A673 (cell line): ENCODE results near the gene TFCP2L1. TPM values are rescaled to one million over a fixed set of nuclear protein-coding genes. Genes with fewer than 3 reads are reported as not detected.

ENCODE experiments used
- BruUV-seq: library from RNA; stranded (reverse); fragments of 400-500 nt; replicated peaks from 2 replicates; lab custom pipeline; 2021; lab: Mats Ljungman, UMichigan
- CTCF ChIA-PET: fragments of 300-600 bp; sonication (Branson Sonifier 250); formaldehyde crosslinking; loops from one replicate; lab custom pipeline; 2022; ENCODE audit warnings: antibody characterized with exemption; lab: Charles Lee
- POLR2A ChIA-PET: fragments of 300-600 bp; sonication (Branson Sonifier 250); formaldehyde crosslinking; loops from one replicate; lab custom pipeline; 2022; ENCODE audit warnings: antibody characterized with exemption; ENCODE audit not compliant: low non-redundant PET; lab: Charles Lee
- DNase-seq: peaks from one replicate; pipeline ENCODE4 v3.0.0-alpha.2; 2015; ENCODE audit warnings: low spot score
- H3K27ac ChIP-seq: fragments of 200-600 bp; sonication (generic); 2 replicates; pipeline ENCODE4 v1.5.1; 2016; ENCODE audit warnings: mixed run types, low read depth, mild to moderate bottlenecking, mixed read lengths, antibody characterized with exemption, low read length; ENCODE audit not compliant: poor library complexity, severe bottlenecking
- H3K27me3 ChIP-seq: fragments of 200-600 bp; sonication (generic); replicated peaks from 2 replicates; pipeline ENCODE4 v1.6.1; 2017; ENCODE audit warnings: mixed run types, low read depth, mild to moderate bottlenecking, mixed read lengths, antibody characterized with exemption, low read length; ENCODE audit not compliant: insufficient read depth, poor library complexity
- H3K36me3 ChIP-seq: fragments of 200-600 bp; sonication (generic); 2 replicates; pipeline ENCODE4 v1.6.1; 2016; ENCODE audit warnings: mixed run types, mild to moderate bottlenecking, mixed read lengths, antibody characterized with exemption, low read length; ENCODE audit not compliant: insufficient read depth, poor library complexity, severe bottlenecking
- H3K4me1 ChIP-seq: fragments of 200-600 bp; sonication (generic); 2 replicates; pipeline ENCODE4 v1.6.1; 2017; ENCODE audit warnings: mixed run types, mild to moderate bottlenecking, mixed read lengths, antibody characterized with exemption, low read length; ENCODE audit not compliant: insufficient read depth, poor library complexity, severe bottlenecking
- H3K4me3 ChIP-seq: fragments of 200-600 bp; sonication (generic); 2 replicates; pipeline ENCODE4 v1.5.1; 2016; ENCODE audit warnings: low read depth, mixed run types, mild to moderate bottlenecking, mixed read lengths, low read length; ENCODE audit not compliant: poor library complexity, severe bottlenecking
- H3K9me3 ChIP-seq: fragments of 200-600 bp; sonication (generic); 2 replicates; pipeline ENCODE4 v1.6.1; 2016; ENCODE audit warnings: mixed run types, low read depth, mild to moderate bottlenecking, mixed read lengths, antibody characterized with exemption, low read length; ENCODE audit not compliant: poor library complexity, severe bottlenecking
- CTCF ChIP-seq: fragments of 300-800, 200-600 bp; sonication (generic); conservative IDR thresholded peaks from 2 replicates; pipeline ENCODE4 v1.5.1; 2017; ENCODE audit warnings: low read depth, mild to moderate bottlenecking, antibody characterized with exemption, low read length, moderate library complexity, mixed read lengths
- EZH2 ChIP-seq: fragments of 200-600 bp; sonication (generic); IDR thresholded peaks from 2 replicates; pipeline ENCODE4 v1.6.1; 2017; ENCODE audit warnings: borderline replicate concordance, low read depth, mild to moderate bottlenecking, mixed read lengths, antibody characterized with exemption, low read length; ENCODE audit not compliant: poor library complexity, severe bottlenecking
- intact Hi-C: fragments of 100-400 bp; cut with micrococcal nuclease; formaldehyde crosslinking; loops from one replicate; pipeline ENCODE4 v1.10.0; 2022; ENCODE audit not compliant: unreplicated experiment
- total RNA-seq: library from RNA; stranded (reverse); gene quantifications from 2 replicates; pipeline ENCODE4 v1.2.3, GENCODE V29; 2021

TFCP2L1 gene
- total RNA-seq, 1 experiment from 2014 or later = not detected

GRCh38 chr2:121266543-121267106 lies 18.4 kb downstream of the TFCP2L1 start:
- BruUV-seq = no TSS peak
- TF ChIP-seq CTCF = no peak
- TF ChIP-seq EZH2 = no peak
- Histone ChIP-seq H3K27ac (no peak overlapping the region), H3K4me3 (no peak overlapping the region), H3K9me3 (no peaks in the 10 kb centered on the region), H3K36me3 (no peaks in the 10 kb centered on the region), H3K4me1 (no peaks in the 10 kb centered on the region), H3K27me3 (peaks cover 2% of the 10 kb centered on the region)
- intact Hi-C loops = no loop called here
- DNase-seq = no peak
- POLR2A ChIA-PET = no interaction called here
- CTCF ChIA-PET = no interaction called here

- CTCF ChIA-PET = no interaction called here
- intact Hi-C loops = no loop called here
Observed at GRCh38 chr2:121263996-121264715, 20.8 kb downstream of the TFCP2L1 start.

More at GRCh38 chr2:121263996-121264715, 20.8 kb downstream of the TFCP2L1 start:
- no peaks in the 10 kb centered on the region for H3K4me1 ChIP-seq
- no TSS peak for BruUV-seq
- POLR2A ChIA-PET = no interaction called here
- no peaks in the 10 kb centered on the region for H3K36me3 ChIP-seq
- no peaks in the 10 kb centered on the region for H3K27me3 ChIP-seq
- H3K9me3 ChIP-seq = no peaks in the 10 kb centered on the region
- no peak overlapping the region for H3K4me3 ChIP-seq
- no peak for DNase-seq
- no peak overlapping the region for H3K27ac ChIP-seq
- no peak for TF ChIP-seq CTCF
- no peak for TF ChIP-seq EZH2
